Upper lobe of left lung (tissue), 4 donors: ENCODE results near the gene SHC2.

Experiments used
- EP300 ChIP-seq, 4 donors: sonication (generic); formaldehyde crosslinking; IDR thresholded peaks; one replicate each; pipeline ENCODE4 v1.5.1; 2017; ENCODE audit warnings: antibody characterized with exemption in 4 of 4, control low read depth in 2 of 4
- POLR2A ChIP-seq, 4 donors: fragments of 450-650 bp; IDR thresholded peaks; one replicate each; pipeline ENCODE4 v1.5.1; 2016 to 2017; ENCODE audit warnings: antibody characterized with exemption in 4 of 4, mild to moderate bottlenecking in 2 of 4
- TF ChIP-seq, protein P1 (sequence below), 6 experiments: fragments of 450-650 bp in 4 of 6; fragments of 200-600 bp in 2 of 6; sonication (generic) in 2 of 6; IDR thresholded peaks; one replicate each; pipeline ENCODE4 v1.5.1; 2016 to 2019; ENCODE audit warnings: antibody characterized with exemption in 6 of 6

DNA sequence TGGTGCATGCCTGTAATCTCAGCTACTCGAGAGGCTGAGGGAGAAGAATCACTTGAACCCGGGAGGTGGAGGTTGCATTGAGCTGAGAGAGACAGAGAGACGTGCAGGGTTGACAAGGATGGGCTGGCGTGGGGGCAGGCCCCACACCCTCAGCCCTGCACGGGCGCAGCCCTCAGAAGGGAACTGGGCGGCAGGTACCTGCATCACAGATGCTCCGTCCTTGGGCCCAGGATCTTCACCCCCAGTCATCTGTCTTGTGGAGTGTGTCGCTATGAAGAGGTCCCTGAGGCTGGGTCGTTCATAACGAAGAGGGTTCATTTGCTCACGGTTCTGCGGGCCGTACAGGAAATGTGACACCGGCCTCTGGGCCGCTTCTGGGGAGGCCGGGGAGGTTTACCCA, 72.1 kb downstream of the SHC2 start:
- TF ChIP-seq, protein P1, sequence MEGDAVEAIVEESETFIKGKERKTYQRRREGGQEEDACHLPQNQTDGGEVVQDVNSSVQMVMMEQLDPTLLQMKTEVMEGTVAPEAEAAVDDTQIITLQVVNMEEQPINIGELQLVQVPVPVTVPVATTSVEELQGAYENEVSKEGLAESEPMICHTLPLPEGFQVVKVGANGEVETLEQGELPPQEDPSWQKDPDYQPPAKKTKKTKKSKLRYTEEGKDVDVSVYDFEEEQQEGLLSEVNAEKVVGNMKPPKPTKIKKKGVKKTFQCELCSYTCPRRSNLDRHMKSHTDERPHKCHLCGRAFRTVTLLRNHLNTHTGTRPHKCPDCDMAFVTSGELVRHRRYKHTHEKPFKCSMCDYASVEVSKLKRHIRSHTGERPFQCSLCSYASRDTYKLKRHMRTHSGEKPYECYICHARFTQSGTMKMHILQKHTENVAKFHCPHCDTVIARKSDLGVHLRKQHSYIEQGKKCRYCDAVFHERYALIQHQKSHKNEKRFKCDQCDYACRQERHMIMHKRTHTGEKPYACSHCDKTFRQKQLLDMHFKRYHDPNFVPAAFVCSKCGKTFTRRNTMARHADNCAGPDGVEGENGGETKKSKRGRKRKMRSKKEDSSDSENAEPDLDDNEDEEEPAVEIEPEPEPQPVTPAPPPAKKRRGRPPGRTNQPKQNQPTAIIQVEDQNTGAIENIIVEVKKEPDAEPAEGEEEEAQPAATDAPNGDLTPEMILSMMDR (IDR thresholded peaks at IDR 0.05) = no peak
- TF ChIP-seq POLR2A (IDR thresholded peaks at IDR 0.05) = no peak
- no peak for TF ChIP-seq EP300 (IDR thresholded peaks at IDR 0.05)
